Measurements from ENCODE around the gene VASN. TPM values are rescaled to one million over a fixed set of nuclear protein-coding genes. Genes with fewer than 3 reads are reported as not detected.

Gene VASN
- total RNA-seq, 4 donors from 2014 or later = 31.0 to 58.1 (median 32.9) TPM

- H3K27ac ChIP-seq = no peak overlapping the region
- TF ChIP-seq POLR2A (IDR thresholded peaks at IDR 0.05) (no peak), CTCF (IDR thresholded peaks at IDR 0.05) (no peak), EP300 (IDR thresholded peaks at IDR 0.05) (no peak)
- peaks cover 0 to 83% (median 6%) of the 10 kb centered on the region in 3 donors for H3K36me3 ChIP-seq
- no peak overlapping the region for H3K4me3 ChIP-seq
- H3K4me1 ChIP-seq = peaks cover 0 to 9% (median 0%) of the 10 kb centered on the region in 4 donors
- no peaks in the 10 kb centered on the region for H3K27me3 ChIP-seq
- DNase-seq (ENCODE audit: low spot score in 2 of 2) = no peak
- no peaks in the 10 kb centered on the region for H3K9me3 ChIP-seq
- 89 to 93% methylated on average over 3 of the region's 3 CpGs for WGBS, 2 donors
Measured at GRCh38 chr16:4359914-4360313, 11.7 kb upstream of the VASN start.

- Histone ChIP-seq H3K9me3 (no peaks in the 10 kb centered on the region), H3K27ac (no peak overlapping the region), H3K36me3 (peaks cover 0 to 83% (median 6%) of the 10 kb centered on the region in 3 donors), H3K4me1 (peaks cover 0 to 9% (median 0%) of the 10 kb centered on the region in 4 donors), H3K27me3 (no peaks in the 10 kb centered on the region), H3K4me3 (no peak overlapping the region)
- DNase-seq (ENCODE audit: low spot score in 2 of 2) = no peak
- 84 to 86% methylated on average over 11 of the region's 11 CpGs for WGBS, 2 donors
- TF ChIP-seq CTCF (IDR thresholded peaks at IDR 0.05) (no peak), EP300 (IDR thresholded peaks at IDR 0.05) (no peak), POLR2A (IDR thresholded peaks at IDR 0.05) (no peak)
Measured at GRCh38 chr16:4360538-4361021, 11.1 kb upstream of the VASN start.

GRCh38 chr16:4361033-4361943 lies 10.4 kb upstream of the VASN start:
- H3K4me3 ChIP-seq = no peak overlapping the region
- no peak for DNase-seq (ENCODE audit: low spot score in 2 of 2)
- H3K36me3 ChIP-seq = peaks cover 0 to 83% (median 6%) of the 10 kb centered on the region in 3 donors
- H3K9me3 ChIP-seq = no peaks in the 10 kb centered on the region
- H3K27ac ChIP-seq = no peak overlapping the region
- 93 to 95% methylated on average over 19 to 21 of the region's 28 CpGs for WGBS, 2 donors
- no peak for TF ChIP-seq EP300 (IDR thresholded peaks at IDR 0.05)
- TF ChIP-seq CTCF (IDR thresholded peaks at IDR 0.05) = no peak
- TF ChIP-seq POLR2A (IDR thresholded peaks at IDR 0.05) = no peak
- H3K27me3 ChIP-seq = no peaks in the 10 kb centered on the region
- peaks cover 0 to 9% (median 0%) of the 10 kb centered on the region in 4 donors for H3K4me1 ChIP-seq

- Histone ChIP-seq H3K27me3 (no peaks in the 10 kb centered on the region), H3K4me3 (no peak overlapping the region), H3K36me3 (peaks cover 0 to 77% (median 6%) of the 10 kb centered on the region in 3 donors), H3K9me3 (no peaks in the 10 kb centered on the region), H3K27ac (no peak overlapping the region), H3K4me1 (peaks cover 0 to 9% (median 0%) of the 10 kb centered on the region in 4 donors)
- DNase-seq (ENCODE audit: low spot score in 2 of 2) = no peak
- no peak for TF ChIP-seq CTCF (IDR thresholded peaks at IDR 0.05)
- no peak for TF ChIP-seq POLR2A (IDR thresholded peaks at IDR 0.05)
- TF ChIP-seq EP300 (IDR thresholded peaks at IDR 0.05) = no peak
- 83% methylated on average over 12 of the region's 12 CpGs; no CpG with 5 or more reads in 1 of the 2 donors for WGBS, 2 donors
Measured at GRCh38 chr16:4361944-4362311, 9.7 kb upstream of the VASN start.
